Ectodermal cell (in vitro differentiated cells): ENCODE measurements around the gene MYOZ1.

Source experiments
- H3K27ac ChIP-seq: 2 replicates; pipeline ENCODE4 v1.7.0; 2013; ENCODE audit warnings: mild to moderate bottlenecking, low read depth, low read length; ENCODE audit not compliant: insufficient read depth, poor library complexity, severe bottlenecking
- H3K27me3 ChIP-seq: 2 replicates; pipeline ENCODE4 v1.7.0; 2013; ENCODE audit warnings: mild to moderate bottlenecking, low read length; ENCODE audit not compliant: insufficient read depth, control insufficient read depth, poor library complexity, severe bottlenecking
- H3K36me3 ChIP-seq: one replicate; pipeline ENCODE4 v1.7.0; 2013; ENCODE audit warnings: low read length; ENCODE audit not compliant: control insufficient read depth, insufficient read depth
- H3K4me1 ChIP-seq: one replicate; pipeline ENCODE4 v1.7.0; 2013; ENCODE audit warnings: low read length; ENCODE audit not compliant: control insufficient read depth, insufficient read depth
- H3K4me3 ChIP-seq: 2 replicates; pipeline ENCODE4 v1.7.0; 2013; ENCODE audit warnings: low read depth, low read length, control low read depth; ENCODE audit not compliant: insufficient read depth
- H3K9me3 ChIP-seq: 2 replicates; pipeline ENCODE4 v1.7.0; 2013; ENCODE audit warnings: mild to moderate bottlenecking, low read length, moderate library complexity; ENCODE audit not compliant: control insufficient read depth
- WGBS, 2 experiments: methylation state at CpG; one replicate each; pipeline ENCODE4 v1.1.7; 2013; ENCODE audit warnings: missing lambda C conversion rate in 2 of 2; 5-methylcytosine and 5-hydroxymethylcytosine counted together

MYOZ1 gene

GRCh38 chr10:73597346-73597745, 43.9 kb downstream of the MYOZ1 start:
- H3K4me3 ChIP-seq: no peak overlapping the region
- WGBS, 2 experiments: 92 to 94% methylated on average over 1 of the region's 1 CpG
- no peaks in the 10 kb centered on the region for H3K36me3 ChIP-seq
- H3K9me3 ChIP-seq: no peaks in the 10 kb centered on the region
- H3K27me3 ChIP-seq: no peaks in the 10 kb centered on the region
- H3K27ac ChIP-seq: no peak overlapping the region
- peaks cover under 1% of the 10 kb centered on the region for H3K4me1 ChIP-seq

- no peak overlapping the region for H3K27ac ChIP-seq
- no peaks in the 10 kb centered on the region for H3K27me3 ChIP-seq
- no peak overlapping the region for H3K4me3 ChIP-seq
- 82 to 88% methylated on average over 5 of the region's 5 CpGs for WGBS, 2 experiments
- no peaks in the 10 kb centered on the region for H3K36me3 ChIP-seq
- H3K9me3 ChIP-seq: no peaks in the 10 kb centered on the region
- H3K4me1 ChIP-seq: peaks cover 27% of the 10 kb centered on the region
Observed at GRCh38 chr10:73593812-73594211, 47.5 kb downstream of the MYOZ1 start.

- H3K4me1 ChIP-seq: peaks cover 27% of the 10 kb centered on the region
- 94 to 95% methylated on average over 4 of the region's 4 CpGs for WGBS, 2 experiments
- no peak overlapping the region for H3K4me3 ChIP-seq
- H3K9me3 ChIP-seq: no peaks in the 10 kb centered on the region
- no peaks in the 10 kb centered on the region for H3K27me3 ChIP-seq
- H3K27ac ChIP-seq: no peak overlapping the region
- H3K36me3 ChIP-seq: no peaks in the 10 kb centered on the region
Observed at GRCh38 chr10:73593110-73593509, 48.2 kb downstream of the MYOZ1 start.

- 0 to 28% methylated on average over 2 to 3 of the region's 3 CpGs for WGBS, 2 experiments
- no peak overlapping the region for H3K4me3 ChIP-seq
Observed at GRCh38 chr10:73591935-73592699, 49.2 kb downstream of the MYOZ1 start.

GRCh38 chr10:73590881-73591799, 50.1 kb downstream of the MYOZ1 start, which contains the start of gene USP54:
TSS of gene USP54 (minus strand) at chr10:73591342. CDS start at chr10:73575658, 15,684 bp downstream.
- Histone ChIP-seq H3K27me3 (no peaks in the 10 kb centered on the region), H3K27ac (peak within 1 kb of the TSS; percentile 89), H3K36me3 (no peaks in the 10 kb centered on the region), H3K9me3 (no peaks in the 10 kb centered on the region), H3K4me1 (peaks cover 27% of the 10 kb centered on the region), H3K4me3 (peak within 1 kb of the TSS; percentile 2)
- 0 to 2% methylated on average over 4 to 6 of the region's 6 CpGs for WGBS, 2 experiments

More at GRCh38 chr10:73591935-73592699, 49.2 kb downstream of the MYOZ1 start:
- H3K4me1 ChIP-seq: peaks cover 27% of the 10 kb centered on the region
- H3K27me3 ChIP-seq: no peaks in the 10 kb centered on the region
- H3K36me3 ChIP-seq: no peaks in the 10 kb centered on the region
- H3K9me3 ChIP-seq: no peaks in the 10 kb centered on the region
- H3K27ac ChIP-seq: peak overlapping the region; percentile 89

GRCh38 chr10:73589563-73590126, 51.6 kb downstream of the MYOZ1 start:
- Histone ChIP-seq H3K9me3 (no peaks in the 10 kb centered on the region), H3K27ac (no peak overlapping the region), H3K27me3 (no peaks in the 10 kb centered on the region), H3K4me1 (peaks cover 27% of the 10 kb centered on the region), H3K36me3 (no peaks in the 10 kb centered on the region), H3K4me3 (no peak overlapping the region)
- WGBS, 2 experiments: 90 to 92% methylated on average over 2 to 3 of the region's 3 CpGs

- Histone ChIP-seq H3K27me3 (no peaks in the 10 kb centered on the region), H3K9me3 (no peaks in the 10 kb centered on the region), H3K36me3 (no peaks in the 10 kb centered on the region), H3K27ac (no peak overlapping the region), H3K4me3 (no peak overlapping the region), H3K4me1 (peaks cover 27% of the 10 kb centered on the region)
- 90 to 96% methylated on average over 1 of the region's 1 CpG for WGBS, 2 experiments
Observed at GRCh38 chr10:73588656-73589055, 52.6 kb downstream of the MYOZ1 start.

GRCh38 chr10:73586583-73586984, 54.7 kb downstream of the MYOZ1 start:
- Histone ChIP-seq H3K36me3 (no peaks in the 10 kb centered on the region), H3K9me3 (no peaks in the 10 kb centered on the region), H3K4me3 (no peak overlapping the region), H3K27ac (no peak overlapping the region), H3K4me1 (peaks cover 24% of the 10 kb centered on the region), H3K27me3 (no peaks in the 10 kb centered on the region)
- 94 to 100% methylated on average over 1 of the region's 1 CpG for WGBS, 2 experiments

GRCh38 chr10:73585327-73585726, 55.9 kb downstream of the MYOZ1 start:
- 93 to 96% methylated on average over 3 of the region's 3 CpGs for WGBS, 2 experiments

GRCh38 chr10:73584737-73585136, 56.5 kb downstream of the MYOZ1 start:
- peaks cover 8% of the 10 kb centered on the region for H3K4me1 ChIP-seq
- 100% methylated on average over 2 of the region's 2 CpGs for WGBS, 2 experiments
- H3K36me3 ChIP-seq: no peaks in the 10 kb centered on the region
- H3K27ac ChIP-seq: no peak overlapping the region
- H3K4me3 ChIP-seq: no peak overlapping the region
- H3K27me3 ChIP-seq: no peaks in the 10 kb centered on the region
- no peaks in the 10 kb centered on the region for H3K9me3 ChIP-seq

More at GRCh38 chr10:73585327-73585726, 55.9 kb downstream of the MYOZ1 start:
- H3K27ac ChIP-seq: no peak overlapping the region
- H3K4me3 ChIP-seq: no peak overlapping the region
- no peaks in the 10 kb centered on the region for H3K36me3 ChIP-seq
- no peaks in the 10 kb centered on the region for H3K27me3 ChIP-seq
- H3K4me1 ChIP-seq: peaks cover 14% of the 10 kb centered on the region
- no peaks in the 10 kb centered on the region for H3K9me3 ChIP-seq
